ENCODE results near the gene SLC6A7.

SLC6A7 gene

DNA sequence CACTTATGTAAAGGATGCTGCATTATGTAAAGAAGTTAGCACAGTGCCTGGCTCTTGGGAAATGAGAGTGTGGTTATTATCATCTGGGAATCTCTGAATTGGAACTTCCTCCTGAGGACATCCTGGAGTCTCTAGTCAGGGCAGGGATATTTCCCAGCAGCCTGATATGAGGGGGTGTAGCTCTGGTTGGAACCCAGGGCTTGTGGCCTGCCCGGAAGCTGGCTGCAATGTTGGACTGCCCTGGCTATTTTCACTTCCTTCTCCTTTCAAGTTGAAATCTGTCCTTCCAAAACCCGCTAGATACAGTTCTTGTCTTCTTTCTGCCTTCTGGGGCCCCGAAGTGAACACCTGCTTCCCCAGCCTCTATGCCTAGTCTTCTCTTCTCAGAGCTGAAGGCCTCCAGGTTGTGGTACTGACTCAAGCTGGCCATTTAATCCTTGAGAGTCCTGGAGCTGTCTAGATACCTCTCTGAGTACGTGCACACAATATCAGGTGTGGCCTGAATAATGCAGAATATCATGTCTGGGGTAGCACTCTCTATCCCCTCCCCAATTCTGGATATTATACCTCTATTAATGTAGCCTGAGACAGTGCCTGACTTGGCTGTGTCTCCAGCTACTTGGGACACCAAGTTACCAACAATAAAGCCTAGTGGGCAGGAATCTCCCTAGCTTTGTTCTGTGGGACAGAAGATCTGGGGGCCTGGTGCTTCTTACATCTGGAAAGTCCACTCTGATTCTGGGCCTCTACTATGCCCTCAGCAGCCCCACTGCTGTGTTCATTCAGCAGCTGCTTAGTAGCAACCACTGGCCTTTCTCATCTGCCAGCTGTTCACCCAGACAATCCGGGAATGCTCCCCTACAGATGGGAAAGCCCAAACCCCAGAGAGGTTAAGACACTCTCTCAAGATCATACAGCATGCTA is 45.0 kb downstream of the SLC6A7 start:
- Histone ChIP-seq H3K27ac (peak overlapping the region; percentile 14), H3K36me3 (no peaks in the 10 kb centered on the region), H3K27me3 (ENCODE audit: insufficient read depth, low read depth, severe bottlenecking) (no peaks in the 10 kb centered on the region), H3K4me3 (ENCODE audit: low read depth, low read length) (no peak overlapping the region), H3K9me3 (ENCODE audit: severe bottlenecking) (no peaks in the 10 kb centered on the region)
- TF ChIP-seq, protein P1, sequence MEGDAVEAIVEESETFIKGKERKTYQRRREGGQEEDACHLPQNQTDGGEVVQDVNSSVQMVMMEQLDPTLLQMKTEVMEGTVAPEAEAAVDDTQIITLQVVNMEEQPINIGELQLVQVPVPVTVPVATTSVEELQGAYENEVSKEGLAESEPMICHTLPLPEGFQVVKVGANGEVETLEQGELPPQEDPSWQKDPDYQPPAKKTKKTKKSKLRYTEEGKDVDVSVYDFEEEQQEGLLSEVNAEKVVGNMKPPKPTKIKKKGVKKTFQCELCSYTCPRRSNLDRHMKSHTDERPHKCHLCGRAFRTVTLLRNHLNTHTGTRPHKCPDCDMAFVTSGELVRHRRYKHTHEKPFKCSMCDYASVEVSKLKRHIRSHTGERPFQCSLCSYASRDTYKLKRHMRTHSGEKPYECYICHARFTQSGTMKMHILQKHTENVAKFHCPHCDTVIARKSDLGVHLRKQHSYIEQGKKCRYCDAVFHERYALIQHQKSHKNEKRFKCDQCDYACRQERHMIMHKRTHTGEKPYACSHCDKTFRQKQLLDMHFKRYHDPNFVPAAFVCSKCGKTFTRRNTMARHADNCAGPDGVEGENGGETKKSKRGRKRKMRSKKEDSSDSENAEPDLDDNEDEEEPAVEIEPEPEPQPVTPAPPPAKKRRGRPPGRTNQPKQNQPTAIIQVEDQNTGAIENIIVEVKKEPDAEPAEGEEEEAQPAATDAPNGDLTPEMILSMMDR (IDR thresholded peaks at IDR 0.05; ENCODE audit: low read depth, low read length): no peak
- no peak for DNase-seq

DNA sequence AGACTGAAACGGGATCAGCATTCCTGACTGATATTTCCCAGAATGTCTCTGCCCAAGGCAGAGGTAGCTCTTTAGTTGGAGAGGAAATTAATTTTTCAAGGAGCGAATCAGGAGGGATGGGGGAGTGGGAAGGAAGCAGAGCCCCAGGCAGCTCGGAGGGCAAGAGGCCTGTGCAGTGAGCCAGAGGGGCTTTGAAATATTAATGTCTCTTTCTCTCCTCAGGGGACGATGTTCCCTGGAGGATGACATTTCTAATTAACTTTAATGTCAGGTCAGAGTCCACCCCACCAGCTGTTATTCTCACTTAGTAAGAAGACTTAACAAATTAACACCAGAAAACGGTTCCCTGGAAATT is 45.6 kb downstream of the SLC6A7 start:
- DNase-seq: peak; percentile 39
- Histone ChIP-seq H3K36me3 (no peaks in the 10 kb centered on the region), H3K27ac (peak overlapping the region; percentile 14), H3K9me3 (ENCODE audit: severe bottlenecking) (no peaks in the 10 kb centered on the region), H3K27me3 (ENCODE audit: insufficient read depth, low read depth, severe bottlenecking) (no peaks in the 10 kb centered on the region), H3K4me3 (ENCODE audit: low read depth, low read length) (no peak overlapping the region)
- TF ChIP-seq, protein P1 (IDR thresholded peaks at IDR 0.05; ENCODE audit: low read depth, low read length): no peak

DNA sequence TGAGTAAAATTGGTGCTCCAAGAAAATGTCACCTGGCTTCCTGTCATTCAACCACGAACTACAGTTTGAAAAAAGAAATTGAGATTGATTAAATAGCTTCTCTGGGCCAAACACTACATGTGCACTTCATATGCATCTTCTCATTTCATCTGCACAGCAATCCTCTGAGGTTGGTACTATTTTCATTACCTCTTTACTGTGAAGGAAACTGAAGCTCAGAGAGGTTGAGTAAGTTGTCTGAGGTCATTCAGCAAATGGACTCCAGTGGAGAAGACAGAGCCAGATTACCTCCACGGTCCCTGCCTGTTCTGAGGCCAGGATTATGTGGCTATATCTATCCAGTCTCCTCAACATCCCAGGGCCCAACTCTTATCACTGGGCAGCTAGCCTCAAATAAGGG is 46.5 kb downstream of the SLC6A7 start:
- TF ChIP-seq, protein P1 (IDR thresholded peaks at IDR 0.05; ENCODE audit: low read depth, low read length): no peak
- no peak for DNase-seq
- no peaks in the 10 kb centered on the region for H3K9me3 ChIP-seq (ENCODE audit: severe bottlenecking)
- no peak overlapping the region for H3K4me3 ChIP-seq (ENCODE audit: low read depth, low read length)
- no peak overlapping the region for H3K27ac ChIP-seq
- H3K36me3 ChIP-seq: no peaks in the 10 kb centered on the region
- H3K27me3 ChIP-seq (ENCODE audit: insufficient read depth, low read depth, severe bottlenecking): no peaks in the 10 kb centered on the region

DNA sequence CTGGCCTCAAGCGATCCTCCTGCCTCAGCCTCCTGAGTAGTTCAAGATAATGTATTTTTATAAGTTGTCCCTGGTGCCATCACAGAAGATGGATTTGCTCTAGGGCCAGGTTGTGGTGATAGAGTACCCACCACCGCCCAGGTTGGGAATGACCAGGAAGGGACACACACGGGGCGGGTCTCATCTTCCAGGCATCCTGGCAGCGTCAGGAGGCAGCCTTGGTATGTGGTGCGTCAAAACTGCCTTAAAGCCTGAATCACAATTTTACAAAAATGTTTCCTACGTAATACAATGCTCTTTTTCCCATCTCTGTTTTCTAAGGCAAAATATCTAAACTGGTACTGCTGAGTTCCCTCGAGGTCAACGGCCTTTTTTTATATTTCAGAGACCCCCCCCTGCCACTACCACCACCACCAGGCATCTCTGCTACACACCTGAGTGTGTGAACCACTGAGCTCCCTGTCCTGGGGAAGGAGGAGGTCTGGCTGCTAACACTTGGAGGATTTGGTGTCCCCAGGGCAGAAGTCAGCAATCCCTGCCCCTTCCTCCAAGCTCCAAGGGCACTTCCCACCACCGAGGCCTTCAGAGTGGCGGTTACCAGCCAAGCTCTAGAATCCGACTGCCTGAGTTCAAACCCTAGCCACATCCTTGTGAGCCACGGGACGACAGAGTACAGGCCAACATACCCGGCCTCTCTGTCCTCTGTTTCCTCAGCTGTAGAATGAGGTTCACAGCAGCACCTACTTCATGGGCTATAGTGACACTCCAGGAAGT is 47.3 kb downstream of the SLC6A7 start:
- no peak overlapping the region for H3K4me3 ChIP-seq (ENCODE audit: low read depth, low read length)
- no peak overlapping the region for H3K27ac ChIP-seq
- H3K36me3 ChIP-seq: no peaks in the 10 kb centered on the region
- no peaks in the 10 kb centered on the region for H3K27me3 ChIP-seq (ENCODE audit: insufficient read depth, low read depth, severe bottlenecking)
- no peaks in the 10 kb centered on the region for H3K9me3 ChIP-seq (ENCODE audit: severe bottlenecking)
- DNase-seq: no peak
- TF ChIP-seq, protein P1 (IDR thresholded peaks at IDR 0.05; ENCODE audit: low read depth, low read length): no peak

DNA sequence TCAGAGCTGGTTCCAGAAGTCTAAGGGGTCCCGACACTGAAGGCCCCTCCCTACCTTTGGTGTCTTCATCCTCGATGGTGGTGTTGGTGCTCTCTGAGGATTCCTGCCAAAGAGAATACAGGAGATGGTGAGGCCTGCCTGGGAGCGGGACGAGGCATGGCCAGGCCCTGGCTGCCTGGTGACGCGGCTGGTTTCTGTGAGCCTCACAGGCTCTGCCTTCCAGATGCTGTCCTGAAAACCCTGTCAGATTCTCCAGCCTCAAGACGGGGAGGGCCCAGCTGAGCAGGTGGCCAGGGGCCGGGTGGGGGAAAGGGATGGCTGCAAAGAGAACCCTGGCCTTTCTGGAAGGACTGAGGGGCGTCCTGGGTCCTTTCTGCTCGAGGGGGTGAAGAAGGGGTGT is 48.8 kb downstream of the SLC6A7 start:
- no peaks in the 10 kb centered on the region for H3K9me3 ChIP-seq (ENCODE audit: severe bottlenecking)
- H3K36me3 ChIP-seq: no peaks in the 10 kb centered on the region
- no peak for DNase-seq
- no peak overlapping the region for H3K4me3 ChIP-seq (ENCODE audit: low read depth, low read length)
- TF ChIP-seq, protein P1 (IDR thresholded peaks at IDR 0.05; ENCODE audit: low read depth, low read length): no peak
- H3K27me3 ChIP-seq (ENCODE audit: insufficient read depth, low read depth, severe bottlenecking): no peaks in the 10 kb centered on the region
- H3K27ac ChIP-seq: no peak overlapping the region

Measured in WERI-Rb-1 (cell line).